SU-DHL-6 (cell line): ENCODE measurements around the gene TMED9.

Experiments
- CTCF ChIP-seq: fragments of 200-600 bp; sonication (generic); IDR thresholded peaks from one replicate; pipeline ENCODE4 v1.5.1; 2017; ENCODE audit warnings: antibody characterized with exemption, mild to moderate bottlenecking, low read length, moderate library complexity; ENCODE audit not compliant: insufficient read depth, poor library complexity, severe bottlenecking
- EZH2phosphoT487 ChIP-seq: fragments of 200-600 bp; sonication (generic), shearing (Covaris generic); conservative IDR thresholded peaks from 2 replicates; pipeline ENCODE4 v1.6.1; 2018; ENCODE audit warnings: mild to moderate bottlenecking, antibody characterized with exemption, low read length, moderate library complexity, mixed read lengths

GRCh38 chr5:177576169-177576568, 15.8 kb upstream of the TMED9 start:
- TF ChIP-seq CTCF (no peak), EZH2phosphoT487 (no peak)
